H1 (cell line): ENCODE results near the gene RFX1. TPM values are rescaled to one million over a fixed set of nuclear protein-coding genes. Genes with fewer than 3 reads are reported as not detected.

Experiments
- CTCF ChIA-PET: fragments of 300-600 bp; sonication (Branson Sonifier 250); formaldehyde crosslinking; loops from one replicate; lab custom pipeline; 2021; ENCODE audit not compliant: partially characterized antibody; lab: Charles Lee
- POLR2A ChIA-PET: fragments of 300-600 bp; sonication (Branson Sonifier 250); formaldehyde crosslinking; loops from one replicate; lab custom pipeline; 2021; ENCODE audit warnings: inconsistent platforms; ENCODE audit not compliant: partially characterized antibody; lab: Charles Lee
- DNase-seq, 2 experiments: peaks; one replicate each; pipeline versions ENCODE4 v3.0.0 to v3.0.0-alpha.2; 2010 to 2022; ENCODE audit warnings: low spot score in 2 of 2, low read depth in 1 of 2, mixed read lengths in 1 of 2
- FAIRE-seq: peaks from 2 replicates; lab custom pipeline; 2011; peaks lifted over from hg19 to GRCh38; lab: Jason Lieb, UNC
- H2AFZ ChIP-seq: 2 replicates; pipeline ENCODE4 v1.8.1; 2012; ENCODE audit warnings: low read length, inconsistent platforms
- H2AK5ac ChIP-seq: 2 replicates; pipeline ENCODE4 v1.6.1; 2013; ENCODE audit warnings: low read depth, low read length
- H2BK120ac ChIP-seq: replicated peaks from 2 replicates; pipeline ENCODE3; 2013; ENCODE audit warnings: low read depth, low read length, inconsistent platforms
- H2BK12ac ChIP-seq: 2 replicates; pipeline ENCODE4 v1.6.1; 2013; ENCODE audit warnings: low read depth, low read length
- H2BK15ac ChIP-seq: 2 replicates; pipeline ENCODE4 v1.6.1; 2013; ENCODE audit warnings: low read length
- H2BK20ac ChIP-seq: 2 replicates; pipeline ENCODE4 v1.6.1; 2013; ENCODE audit warnings: low read length
- H2BK5ac ChIP-seq: 2 replicates; pipeline ENCODE4 v1.6.1; 2013; ENCODE audit warnings: low read depth, low read length
- H3K14ac ChIP-seq: 2 replicates; pipeline ENCODE4 v1.6.1; 2013; ENCODE audit warnings: inconsistent platforms; ENCODE audit not compliant: insufficient read length
- H3K18ac ChIP-seq: 2 replicates; pipeline ENCODE4 v1.6.1; 2013; ENCODE audit warnings: low read length; ENCODE audit errors: extremely low read depth
- H3K23ac ChIP-seq: 2 replicates; pipeline ENCODE4 v1.6.1; 2013; ENCODE audit warnings: inconsistent platforms; ENCODE audit not compliant: insufficient read length
- H3K23me2 ChIP-seq: 2 replicates; pipeline ENCODE4 v1.6.1; 2013; ENCODE audit warnings: low read depth, low read length
- H3K27ac ChIP-seq: 2 replicates; pipeline ENCODE4 v1.6.1; 2011; ENCODE audit warnings: low read depth, low read length, inconsistent platforms
- H3K27me3 ChIP-seq, 4 experiments: replicated peaks in 1 of 4; 1 replicate in 1 of 4; 2 replicates in 3 of 4; pipeline versions ENCODE4 v1.6.1 to v1.8.1; 2011 to 2013; ENCODE audit warnings: low read length in 3 of 4, mild to moderate bottlenecking in 3 of 4, inconsistent platforms in 2 of 4, mixed read lengths in 2 of 4, moderate library complexity in 1 of 4; ENCODE audit not compliant: control insufficient read depth in 3 of 4, insufficient read depth in 3 of 4; ENCODE audit errors: extremely low read depth in 1 of 4
- H3K36me3 ChIP-seq, 4 experiments: 2 replicates each; pipeline versions ENCODE4 v1.6.1 to v1.8.1; 2011 to 2013; ENCODE audit warnings: mild to moderate bottlenecking in 4 of 4, low read length in 3 of 4, moderate library complexity in 2 of 4, control low read depth in 1 of 4, inconsistent platforms in 1 of 4; ENCODE audit not compliant: insufficient read depth in 4 of 4, control insufficient read depth in 2 of 4
- H3K4ac ChIP-seq: replicated peaks from 2 replicates; pipeline ENCODE3; 2013; ENCODE audit warnings: low read length, low read depth, mixed read lengths, inconsistent platforms; ENCODE audit not compliant: insufficient read length
- H3K4me1 ChIP-seq, 4 experiments: replicated peaks in 1 of 4; 1 replicate in 1 of 4; 2 replicates in 3 of 4; pipeline versions ENCODE4 v1.6.1 to v1.8.1; 2011 to 2013; ENCODE audit warnings: low read length in 3 of 4, inconsistent platforms in 2 of 4, mixed read lengths in 1 of 4; ENCODE audit not compliant: insufficient read depth in 4 of 4, control insufficient read depth in 3 of 4
- H3K4me2 ChIP-seq, 2 experiments: 2 replicates each; pipeline versions ENCODE4 v1.6.1 to v1.8.1; 2011 to 2013; ENCODE audit warnings: low read depth in 2 of 2, low read length in 2 of 2, control low read depth in 1 of 2, inconsistent platforms in 1 of 2, mild to moderate bottlenecking in 1 of 2; ENCODE audit not compliant: insufficient read depth in 1 of 2
- H3K4me3 ChIP-seq, 4 experiments: fragments of 200-600, 300-600 bp in 1 of 4; sonication (generic), shearing (Covaris generic), sonication (Bioruptor Twin) in 1 of 4; 2 replicates each; pipeline versions ENCODE4 v1.5.1 to v1.8.1; 2011 to 2016; ENCODE audit warnings: low read length in 4 of 4, low read depth in 3 of 4, control low read depth in 2 of 4, inconsistent platforms in 2 of 4, mild to moderate bottlenecking in 2 of 4, mixed read lengths in 1 of 4, moderate library complexity in 1 of 4; ENCODE audit not compliant: insufficient read depth in 2 of 4; ENCODE audit errors: extremely low read depth in 1 of 4
- H3K56ac ChIP-seq: replicated peaks from 2 replicates; pipeline ENCODE3; 2013; ENCODE audit warnings: low read depth, mild to moderate bottlenecking, mixed read lengths, low read length, inconsistent platforms; ENCODE audit not compliant: insufficient read length
- H3K79me1 ChIP-seq: 2 replicates; pipeline ENCODE4 v1.6.1; 2013; ENCODE audit warnings: low read depth, low read length, control low read depth
- H3K79me2 ChIP-seq, 2 experiments: 2 replicates each; pipeline versions ENCODE4 v1.6.1 to v1.8.1; 2012 to 2013; ENCODE audit warnings: low read length in 2 of 2, mild to moderate bottlenecking in 2 of 2, inconsistent platforms in 1 of 2; ENCODE audit not compliant: insufficient read depth in 2 of 2, control insufficient read depth in 1 of 2
- H3K9ac ChIP-seq, 4 experiments: replicated peaks in 1 of 4; 1 replicate in 1 of 4; 2 replicates in 3 of 4; pipeline versions ENCODE4 v1.6.1 to v1.8.1; 2011 to 2013; ENCODE audit warnings: low read depth in 3 of 4, low read length in 3 of 4, control low read depth in 2 of 4, mild to moderate bottlenecking in 2 of 4, moderate library complexity in 2 of 4, inconsistent platforms in 1 of 4; ENCODE audit errors: extremely low read depth in 1 of 4
- H3K9me3 ChIP-seq, 2 experiments: 2 replicates each; pipeline versions ENCODE4 v1.6.1 to v1.8.1; 2012 to 2013; ENCODE audit warnings: mild to moderate bottlenecking in 2 of 2, moderate library complexity in 2 of 2, control low read depth in 1 of 2, inconsistent platforms in 1 of 2, low read depth in 1 of 2, low read length in 1 of 2, mixed read lengths in 1 of 2; ENCODE audit not compliant: insufficient read depth in 2 of 2
- H4K20me1 ChIP-seq, 2 experiments: replicated peaks in 1 of 2; 2 replicates each; pipeline versions ENCODE3 to v1.8.1; 2011 to 2013; ENCODE audit warnings: inconsistent platforms in 2 of 2, low read length in 2 of 2, mild to moderate bottlenecking in 1 of 2; ENCODE audit not compliant: insufficient read depth in 2 of 2, control insufficient read depth in 1 of 2
- H4K5ac ChIP-seq: 2 replicates; pipeline ENCODE4 v1.6.1; 2013; ENCODE audit warnings: low read length, low read depth, mixed read lengths, inconsistent platforms; ENCODE audit not compliant: insufficient read length
- H4K8ac ChIP-seq: 2 replicates; pipeline ENCODE4 v1.8.0; 2013; ENCODE audit warnings: mild to moderate bottlenecking, moderate library complexity, low read length, inconsistent platforms; ENCODE audit not compliant: insufficient read depth; ENCODE audit errors: extremely low read depth
- H4K91ac ChIP-seq: replicated peaks from 2 replicates; pipeline ENCODE3; 2013; ENCODE audit warnings: low read length, mixed read lengths, inconsistent platforms; ENCODE audit not compliant: insufficient read length
- ATF3 ChIP-seq: IDR thresholded peaks from 2 replicates; pipeline ENCODE4 v1.6.1; 2011; ENCODE audit warnings: low read depth, mild to moderate bottlenecking, low read length; ENCODE audit not compliant: insufficient read depth
- BACH1 ChIP-seq: IDR thresholded peaks from 2 replicates; pipeline ENCODE4 v1.6.1; 2012; ENCODE audit warnings: low read length, improper control_type of control experiment
- CBX8 ChIP-seq: fragments of 300-800, 300-1000 bp; sonication (generic); IDR thresholded peaks from 2 replicates; pipeline ENCODE4 v1.7.1; 2016; ENCODE audit warnings: low read depth, low read length, borderline replicate concordance
- CHD1 ChIP-seq: IDR thresholded peaks from 2 replicates; pipeline ENCODE4 v1.6.1; 2012; ENCODE audit warnings: low read depth, low read length, improper control_type of control experiment
- FOSL1 ChIP-seq: IDR thresholded peaks from 2 replicates; pipeline ENCODE4 v1.6.1; 2011; ENCODE audit warnings: mild to moderate bottlenecking, low read depth, low read length, moderate library complexity; ENCODE audit not compliant: insufficient read depth
- HDAC6 ChIP-seq: IDR thresholded peaks from one replicate; pipeline ENCODE4 v1.7.1; 2012; ENCODE audit warnings: low read depth, mild to moderate bottlenecking, inconsistent platforms, low read length, moderate library complexity
- NANOG ChIP-seq: IDR thresholded peaks from 2 replicates; pipeline ENCODE4 v1.6.1; 2011; ENCODE audit warnings: low read length, low read depth, mild to moderate bottlenecking, inconsistent platforms; ENCODE audit not compliant: insufficient read depth, poor library complexity, severe bottlenecking
- NRF1 ChIP-seq: IDR thresholded peaks from 2 replicates; pipeline ENCODE4 v1.6.1; 2011; ENCODE audit warnings: mild to moderate bottlenecking, low read depth, low read length, improper control_type of control experiment
- SIRT6 ChIP-seq: IDR thresholded peaks from one replicate; pipeline ENCODE4 v1.7.1; 2012; ENCODE audit warnings: low read length, inconsistent platforms
- SRF ChIP-seq: IDR thresholded peaks from 2 replicates; pipeline ENCODE4 v1.6.1; 2011; ENCODE audit warnings: mild to moderate bottlenecking, low read depth, low read length, moderate library complexity
- SUZ12 ChIP-seq: fragments of 200-600 bp; sonication (generic); IDR thresholded peaks from 2 replicates; pipeline ENCODE4 v1.6.1; 2012; ENCODE audit warnings: mild to moderate bottlenecking, inconsistent platforms, low read length, moderate library complexity, mixed read lengths
- TBP ChIP-seq: IDR thresholded peaks from 2 replicates; pipeline ENCODE4 v1.6.1; 2011; ENCODE audit warnings: low read depth, low read length, improper control_type of control experiment
- USF2 ChIP-seq: IDR thresholded peaks from 2 replicates; pipeline ENCODE4 v1.6.1; 2011; ENCODE audit warnings: low read length, improper control_type of control experiment
- WGBS, 2 experiments: shearing (Covaris generic) in 1 of 2; methylation state at CpG; one replicate each; pipeline versions ENCODE4 v1.1.6 to v1.1.7; 2013 to 2015; ENCODE audit warnings: low lambda C conversion rate in 2 of 2, mixed read lengths in 2 of 2, inconsistent platforms in 1 of 2, low coverage in 1 of 2, missing lambda C conversion rate in 1 of 2; ENCODE audit not compliant: insufficient replicate concordance in 2 of 2, insufficient coverage in 1 of 2, insufficient read length in 1 of 2; ENCODE audit errors: extremely low coverage in 1 of 2, missing lambda C conversion rate in 1 of 2; 5-methylcytosine and 5-hydroxymethylcytosine counted together
- polyA plus RNA-seq, 7 experiments: library from polyadenylated mRNA; depleted of rRNA in 3 of 7; stranded (reverse) in 5 of 7; unstranded in 2 of 7; fragments of >200 nt in 5 of 7; fragments of 200-250 nt in 2 of 7; gene quantifications; 1 replicate in 5 of 7; 2 replicates in 1 of 7; 4 replicates in 1 of 7; pipeline versions ENCODE4 v1.2.1 to v1.2.3, GENCODE V29; 2011 to 2013; ENCODE audit warnings: missing spikeins in 2 of 7, mixed read lengths in 2 of 7
- total RNA-seq: library from RNA; stranded (reverse); fragmentation: NEBNext Ultra II Directional; extraction: Animal tissue kit (Norgen Biotek cat#: 25700); gene quantifications from 2 replicates; pipeline ENCODE4 v1.2.1, GENCODE V29; 2021

Gene RFX1
- total and polyA plus RNA-seq, 2 of the 8 experiments (the other 6 are each of a cell fraction or from before 2014, with no cell fraction given): 4.9 to 17.0 TPM

- Histone ChIP-seq H3K79me2 (no peaks in the 10 kb centered on the region), H3K79me1 (no peaks in the 10 kb centered on the region), H2AK5ac (no peak overlapping the region), H3K14ac (no peak overlapping the region), H2BK20ac (no peak overlapping the region), H3K18ac (no peak overlapping the region), H3K4me3 (no peak overlapping the region), H3K27ac (no peak overlapping the region), H3K4me1 (no peaks in the 10 kb centered on the region), H4K91ac (no peak overlapping the region), H3K23me2 (no peaks in the 10 kb centered on the region), H4K5ac (no peak overlapping the region), H2BK15ac (no peak overlapping the region), H2AFZ (no peak overlapping the region), H4K8ac (no peak overlapping the region), H3K9ac (no peak overlapping the region), H3K4me2 (no peak overlapping the region), H2BK5ac (no peak overlapping the region), H2BK12ac (no peak overlapping the region), H3K4ac (no peak overlapping the region), H3K56ac (no peak overlapping the region), H4K20me1 (no peaks in the 10 kb centered on the region), H3K36me3 (no peaks in the 10 kb centered on the region), H2BK120ac (no peak overlapping the region), H3K9me3 (0 out of 4 replicates have a peak, but pooled peaks cover 0 to 4% of the 10 kb centered on the region in 2 experiments), H3K27me3 (no peaks in the 10 kb centered on the region), H3K23ac (no peak overlapping the region)
- CTCF ChIA-PET: interaction anchor here (1.0 kb wide), 1 partner anchor 11 kb away, joined by 4 read pairs; no protein-coding TSS in a partner anchor
- FAIRE-seq: no peak
- no peak for DNase-seq
- POLR2A ChIA-PET: no interaction called here
- 88% methylated on average over 2 of the region's 2 CpGs; no CpG with 5 or more reads in 1 of the 2 experiments for WGBS, 2 experiments
- TF ChIP-seq NRF1 (no peak), SRF (no peak), TBP (no peak), NANOG (no peak), CHD1 (no peak), FOSL1 (no peak), BACH1 (no peak), SIRT6 (no peak), USF2 (no peak), ATF3 (no peak), SUZ12 (no peak), HDAC6 (no peak), CBX8 (no peak)
These were observed 6.3 kb upstream of the RFX1 start for GRCh38 chr19:14012378-14012915.
